Esophagus muscularis mucosa (tissue), 4 donors: Measurements from ENCODE around the gene TMED5.

ENCODE experiments used
- EP300 ChIP-seq: sonication (generic); formaldehyde crosslinking; IDR thresholded peaks from one replicate; pipeline ENCODE4 v1.6.1; 2017; ENCODE audit warnings: antibody characterized with exemption
- POLR2A ChIP-seq: fragments of 450-650 bp; IDR thresholded peaks from one replicate; pipeline ENCODE4 v1.6.1; 2017; ENCODE audit warnings: antibody characterized with exemption, moderate library complexity, mild to moderate bottlenecking, low read depth
- POLR2AphosphoS5 ChIP-seq, 2 donors: sonication (generic); formaldehyde crosslinking; IDR thresholded peaks; one replicate each; pipeline ENCODE4 v1.6.1; 2017; ENCODE audit warnings: antibody characterized with exemption in 2 of 2
- TF ChIP-seq, protein P1 (sequence below), 3 experiments: fragments of 200-600 bp in 2 of 3; fragments of 450-650 bp in 1 of 3; sonication (generic) in 2 of 3; IDR thresholded peaks; one replicate each; pipeline ENCODE4 v1.5.1; 2017 to 2019; ENCODE audit warnings: antibody characterized with exemption in 3 of 3, mild to moderate bottlenecking in 2 of 3, moderate library complexity in 1 of 3

DNA sequence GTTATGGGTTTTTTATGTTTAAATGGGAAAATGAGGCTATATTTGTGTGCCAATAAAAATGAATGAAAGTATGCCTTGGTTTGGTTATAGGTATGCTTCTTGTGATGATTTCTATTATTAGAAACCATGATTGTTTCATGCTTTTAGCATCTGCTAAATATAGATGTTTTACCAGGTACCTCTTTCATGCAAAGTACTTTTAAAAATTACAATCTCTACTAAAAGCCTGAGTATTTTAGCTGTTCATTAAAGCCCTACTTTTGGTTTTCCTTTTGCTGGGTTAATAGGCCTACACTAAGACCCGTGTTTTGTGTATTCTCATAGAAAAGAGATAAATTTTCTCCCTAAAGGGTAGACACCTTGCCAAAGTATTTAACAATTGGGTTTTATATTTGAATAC lies 69.1 kb downstream of the TMED5 start:
- TF ChIP-seq, protein P1, sequence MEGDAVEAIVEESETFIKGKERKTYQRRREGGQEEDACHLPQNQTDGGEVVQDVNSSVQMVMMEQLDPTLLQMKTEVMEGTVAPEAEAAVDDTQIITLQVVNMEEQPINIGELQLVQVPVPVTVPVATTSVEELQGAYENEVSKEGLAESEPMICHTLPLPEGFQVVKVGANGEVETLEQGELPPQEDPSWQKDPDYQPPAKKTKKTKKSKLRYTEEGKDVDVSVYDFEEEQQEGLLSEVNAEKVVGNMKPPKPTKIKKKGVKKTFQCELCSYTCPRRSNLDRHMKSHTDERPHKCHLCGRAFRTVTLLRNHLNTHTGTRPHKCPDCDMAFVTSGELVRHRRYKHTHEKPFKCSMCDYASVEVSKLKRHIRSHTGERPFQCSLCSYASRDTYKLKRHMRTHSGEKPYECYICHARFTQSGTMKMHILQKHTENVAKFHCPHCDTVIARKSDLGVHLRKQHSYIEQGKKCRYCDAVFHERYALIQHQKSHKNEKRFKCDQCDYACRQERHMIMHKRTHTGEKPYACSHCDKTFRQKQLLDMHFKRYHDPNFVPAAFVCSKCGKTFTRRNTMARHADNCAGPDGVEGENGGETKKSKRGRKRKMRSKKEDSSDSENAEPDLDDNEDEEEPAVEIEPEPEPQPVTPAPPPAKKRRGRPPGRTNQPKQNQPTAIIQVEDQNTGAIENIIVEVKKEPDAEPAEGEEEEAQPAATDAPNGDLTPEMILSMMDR (IDR thresholded peaks at IDR 0.05), result no peak
- TF ChIP-seq POLR2A (no peak), EP300 (no peak), POLR2AphosphoS5 (IDR thresholded peaks at IDR 0.05) (no peak)
